ENCODE data around the gene DAB2IP. TPM values are rescaled to one million over a fixed set of nuclear protein-coding genes. Genes with fewer than 3 reads are reported as not detected.
A peak's percentile ranks its signal among the peaks of the same experiment; 100 is the strongest.

Gene DAB2IP
- total and polyA plus RNA-seq, 2 experiments from 2014 or later = 8.9 to 42.8 TPM

- TF ChIP-seq CTCF (conservative IDR thresholded peaks at IDR 0.05; ENCODE audit: low read depth in 2 of 2) = no peak
- no peak for TF ChIP-seq NANOG (IDR thresholded peaks at IDR 0.05; ENCODE audit: borderline replicate concordance)
- TF ChIP-seq POLR2AphosphoS5 (IDR thresholded peaks at IDR 0.05; ENCODE audit: low read depth) = no peak
- TF ChIP-seq ZNF331 (CRISPR knock-in tag; IDR thresholded peaks at IDR 0.05; ENCODE audit: low read depth) = no peak
- no peak for TF ChIP-seq ZNF462 (CRISPR knock-in tag; IDR thresholded peaks at IDR 0.05)
- no peak for TF ChIP-seq REST (IDR thresholded peaks at IDR 0.05; ENCODE audit: unreplicated experiment)
- TF ChIP-seq STAT1 (IDR thresholded peaks at IDR 0.05; ENCODE audit: unreplicated experiment) = no peak
- TF ChIP-seq EZH2phosphoT487 (IDR thresholded peaks at IDR 0.05; ENCODE audit: unreplicated experiment) = no peak
- no peak for TF ChIP-seq ETS1 (IDR thresholded peaks at IDR 0.05)
- no peak for TF ChIP-seq EZH2 (IDR thresholded peaks at IDR 0.05; ENCODE audit: low read depth, unreplicated experiment)
- no peak for TF ChIP-seq ZNF114 (CRISPR knock-in tag; IDR thresholded peaks at IDR 0.05)
- no peak for TF ChIP-seq JUNB (IDR thresholded peaks at IDR 0.05; ENCODE audit: unreplicated experiment)
- TF ChIP-seq CREB1 (CRISPR knock-in tag; IDR thresholded peaks at IDR 0.05; ENCODE audit: low read depth) = no peak
- Histone ChIP-seq H3K4me1 (ENCODE audit: insufficient read depth) (peaks cover 18% of the 10 kb centered on the region; the same call in 1 of the 2 replicates), H3K9me2 (ENCODE audit: insufficient read depth) (no peaks in the 10 kb centered on the region), H3K27ac (ENCODE audit: low read depth) (no peak overlapping the region), H3K79me2 (replicated peaks; ENCODE audit: insufficient read depth) (peaks cover 17% of the 10 kb centered on the region; the same call in 1 of the 2 replicates), H3K4me3 (no peak overlapping the region), H3K27me3 (ENCODE audit: insufficient read depth) (no peaks in the 10 kb centered on the region), H2AFZ (no peak overlapping the region), H4K20me1 (replicated peaks; ENCODE audit: insufficient read depth) (peaks cover 34% of the 10 kb centered on the region), H3K4me2 (no peak overlapping the region), H3K36me3 (ENCODE audit: insufficient read depth) (no peaks in the 10 kb centered on the region), H3F3A (replicated peaks; ENCODE audit: low read depth) (no peaks in the 10 kb centered on the region)
- no peaks in the 10 kb centered on the region; the same call in 2 of the 3 replicates for H3K9me3 Mint-ChIP-seq
- peak; percentile 62 for ATAC-seq
- H3K36me3 Mint-ChIP-seq (ENCODE audit: low read depth) = peaks cover 13% of the 10 kb centered on the region; the same call in 1 of the 3 replicates
- no peak overlapping the region for H3K4me3 Mint-ChIP-seq
- peaks cover 30% of the 10 kb centered on the region for H3K4me1 Mint-ChIP-seq
- no peak overlapping the region for H3K27ac Mint-ChIP-seq
- peaks cover 1% of the 10 kb centered on the region for H3K27me3 Mint-ChIP-seq (ENCODE audit: insufficient read depth, low read depth, poor library complexity)
- DNase-seq (ENCODE audit: low spot score) = no peak
Measured at GRCh38 chr9:121662891-121663580, 11.6 kb downstream of the DAB2IP start.

Measured in GM23338 (cell line).